ENCODE results near the gene PGAM5.

The PGAM5 gene

DNA sequence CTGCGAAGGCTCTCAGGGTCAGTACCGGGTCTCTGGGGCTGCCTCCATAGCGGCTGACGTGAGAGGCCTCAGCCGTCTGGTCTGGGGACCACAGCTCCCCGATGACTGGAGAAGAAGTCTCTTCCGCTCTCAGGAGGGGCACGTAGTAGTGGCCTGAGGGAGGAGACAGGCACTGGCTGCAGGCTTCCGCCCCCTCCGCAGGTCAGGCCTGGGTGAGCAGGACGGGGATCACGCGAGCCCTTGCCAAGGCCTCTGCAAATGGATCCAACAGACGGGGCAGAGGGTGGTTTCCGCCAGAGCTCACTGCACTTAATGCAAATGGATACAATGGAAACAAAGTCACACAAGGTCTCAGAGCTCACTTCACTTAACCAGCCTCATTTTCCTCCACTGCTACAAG, 26.3 kb downstream of the PGAM5 start:
- no peak overlapping the region for H3K27ac ChIP-seq
- TF ChIP-seq CTCF (IDR thresholded peaks at IDR 0.05) (no peak), ZFX (IDR thresholded peaks at IDR 0.05; ENCODE audit: borderline replicate concordance) (no peak)

- H3K27ac ChIP-seq: no peak overlapping the region
- TF ChIP-seq CTCF (IDR thresholded peaks at IDR 0.05) (no peak), ZFX (IDR thresholded peaks at IDR 0.05; ENCODE audit: borderline replicate concordance) (no peak)
Observed at GRCh38 chr12:132739600-132740312, 29.1 kb downstream of the PGAM5 start.

DNA sequence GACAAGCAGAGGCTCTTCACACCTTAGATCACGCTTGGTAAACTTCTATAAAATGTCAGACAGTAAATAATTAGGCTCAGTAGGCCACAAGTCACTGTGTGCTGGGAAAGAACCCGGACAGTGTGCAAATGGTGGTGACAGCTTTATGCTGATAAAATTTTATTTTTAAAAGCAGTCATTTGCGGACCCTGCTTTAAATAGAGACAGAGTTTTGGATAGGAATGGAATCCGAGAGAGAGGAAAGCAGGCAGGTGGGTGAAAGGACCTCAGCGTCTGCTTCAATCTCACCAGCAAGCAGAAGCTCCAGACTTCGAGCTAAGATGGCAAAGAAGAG, 29.6 kb downstream of the PGAM5 start:
- TF ChIP-seq ZFX (IDR thresholded peaks at IDR 0.05; ENCODE audit: borderline replicate concordance) (no peak), CTCF (IDR thresholded peaks at IDR 0.05) (no peak)

GRCh38 chr12:132740652-132741051, 30.0 kb downstream of the PGAM5 start:
- TF ChIP-seq ZFX (IDR thresholded peaks at IDR 0.05; ENCODE audit: borderline replicate concordance) (no peak), CTCF (IDR thresholded peaks at IDR 0.05) (no peak)
- no peak overlapping the region for H3K27ac ChIP-seq

More for the DNA sequence above, 29.6 kb downstream of the PGAM5 start:
- H3K27ac ChIP-seq: no peak overlapping the region

DNA sequence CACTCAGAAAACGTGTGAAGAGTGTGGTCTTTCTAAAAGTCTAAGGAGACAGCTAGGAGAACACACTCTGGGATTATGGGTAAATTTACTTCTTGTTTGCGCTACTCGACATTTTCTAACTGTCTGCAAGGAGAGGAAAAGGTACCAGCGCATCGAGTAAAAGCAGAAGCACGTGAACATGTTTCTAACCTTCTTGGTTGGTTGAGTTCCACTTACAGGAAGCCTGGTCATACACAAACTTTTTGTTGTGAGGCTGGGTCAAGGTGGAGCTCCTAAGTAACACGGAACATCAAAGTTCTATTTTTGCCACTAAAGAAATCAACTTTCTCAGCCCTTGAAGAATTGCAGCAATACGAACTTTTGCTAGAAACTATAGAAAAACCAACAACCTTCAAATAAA, 31.0 kb downstream of the PGAM5 start:
- H3K27ac ChIP-seq: no peak overlapping the region

DNA sequence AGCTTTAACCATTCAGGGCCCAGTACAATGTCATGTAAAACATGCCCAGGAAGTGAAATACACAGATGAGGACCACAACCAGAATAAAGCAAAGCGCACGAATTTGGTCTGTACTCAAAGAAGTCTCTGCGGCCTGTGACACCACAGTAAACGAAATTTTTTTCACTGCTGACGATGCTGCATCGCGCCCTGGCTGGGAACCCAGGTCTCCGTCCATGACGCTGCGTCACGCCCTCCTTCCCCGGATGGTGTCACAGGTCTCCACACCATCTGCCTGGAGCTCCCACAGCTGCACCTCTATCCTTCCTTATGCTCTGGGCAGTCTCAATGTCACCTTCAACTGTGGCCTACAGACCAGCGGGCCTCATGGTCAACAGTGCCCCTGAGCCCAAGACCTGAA, 33.2 kb downstream of the PGAM5 start:
- H3K27ac ChIP-seq: no peak overlapping the region
- no peak for TF ChIP-seq ZFX (IDR thresholded peaks at IDR 0.05; ENCODE audit: borderline replicate concordance)
- no peak for TF ChIP-seq CTCF (IDR thresholded peaks at IDR 0.05)

More for the DNA sequence above, 31.0 kb downstream of the PGAM5 start:
- TF ChIP-seq CTCF (IDR thresholded peaks at IDR 0.05): no peak
- TF ChIP-seq ZFX (IDR thresholded peaks at IDR 0.05; ENCODE audit: borderline replicate concordance): no peak

DNA sequence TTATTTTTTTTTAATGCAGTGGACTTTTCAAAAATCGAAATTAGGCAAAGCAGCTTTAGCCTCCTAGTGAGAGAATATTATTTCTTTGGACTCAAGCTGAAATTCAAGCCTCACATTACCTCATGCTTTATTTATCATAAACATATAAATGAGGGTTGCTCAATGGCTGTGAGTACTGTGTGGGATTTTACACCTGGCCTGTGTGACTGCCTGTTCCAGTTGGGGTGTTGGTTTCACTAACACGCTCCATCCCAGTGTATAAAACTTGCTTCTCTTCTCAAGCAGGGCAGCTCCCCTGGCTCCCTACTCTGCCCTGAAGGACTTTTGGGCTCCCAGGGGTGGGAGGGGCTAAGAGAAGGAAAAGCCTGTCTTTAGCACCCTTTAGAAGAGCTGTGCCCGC, 36.0 kb downstream of the PGAM5 start:
- H3K27ac ChIP-seq: no peak overlapping the region
- no peak for TF ChIP-seq ZFX (IDR thresholded peaks at IDR 0.05; ENCODE audit: borderline replicate concordance)
- no peak for TF ChIP-seq CTCF (IDR thresholded peaks at IDR 0.05)
